ENCODE results near the gene CNTNAP5.

CNTNAP5 gene

DNA sequence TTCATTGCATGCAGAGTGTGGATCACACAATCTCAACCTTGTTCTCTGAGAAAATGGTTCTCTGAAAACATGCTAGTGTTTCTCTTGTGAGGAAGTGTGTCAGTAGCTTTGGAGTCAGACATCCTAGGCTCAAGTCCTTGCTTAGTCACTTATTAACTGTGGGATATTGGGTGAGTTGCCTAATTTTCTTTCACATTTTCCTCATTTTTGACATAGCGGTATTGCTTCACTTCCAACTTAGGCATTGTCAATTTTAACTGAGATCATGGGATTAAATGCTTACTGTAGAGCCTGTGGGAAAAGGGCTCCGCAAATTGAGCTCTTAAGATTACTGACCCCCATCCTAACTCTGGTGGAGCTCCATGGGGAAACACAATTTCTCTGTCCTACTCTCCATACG lies 622.2 kb downstream of the CNTNAP5 start:
- DNase-seq, result no peak

DNA sequence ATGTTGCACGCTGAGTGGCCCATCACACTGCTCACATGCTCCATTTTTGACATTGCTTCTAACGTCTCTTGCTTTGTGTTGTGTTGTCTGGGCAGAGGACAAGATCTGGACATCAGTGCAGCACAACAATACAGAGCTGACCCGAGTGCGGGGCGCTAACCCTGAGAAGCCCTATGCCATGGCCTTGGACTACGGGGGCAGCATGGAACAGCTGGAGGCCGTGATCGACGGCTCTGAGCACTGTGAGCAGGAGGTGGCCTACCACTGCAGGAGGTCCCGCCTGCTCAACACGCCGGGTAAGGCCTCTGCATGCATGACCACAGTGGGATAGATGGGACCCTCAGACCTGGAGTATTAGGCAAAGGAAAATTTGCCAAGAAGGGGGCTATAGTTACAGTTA lies 622.6 kb downstream of the CNTNAP5 start:
- no peak for DNase-seq

DNA sequence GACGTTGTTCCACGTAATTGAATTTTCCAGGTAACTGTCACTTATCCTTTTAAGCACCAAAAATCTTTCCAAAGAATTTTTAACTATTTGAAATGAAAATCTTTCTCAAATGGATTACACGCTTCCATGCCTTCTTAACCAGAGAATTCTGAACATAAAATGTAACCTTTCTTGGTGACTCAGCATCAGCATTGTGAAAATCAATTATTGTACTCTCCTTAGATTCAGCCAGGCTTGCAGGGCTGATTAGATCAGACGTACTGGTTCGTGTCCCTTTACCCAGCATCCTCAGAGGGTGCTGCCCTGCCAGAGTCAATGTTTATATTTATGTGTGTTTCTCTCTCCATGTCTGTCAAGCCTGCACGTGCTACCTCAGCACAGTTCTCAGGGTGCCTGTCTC lies 623.9 kb downstream of the CNTNAP5 start:
- no peak for DNase-seq

DNA sequence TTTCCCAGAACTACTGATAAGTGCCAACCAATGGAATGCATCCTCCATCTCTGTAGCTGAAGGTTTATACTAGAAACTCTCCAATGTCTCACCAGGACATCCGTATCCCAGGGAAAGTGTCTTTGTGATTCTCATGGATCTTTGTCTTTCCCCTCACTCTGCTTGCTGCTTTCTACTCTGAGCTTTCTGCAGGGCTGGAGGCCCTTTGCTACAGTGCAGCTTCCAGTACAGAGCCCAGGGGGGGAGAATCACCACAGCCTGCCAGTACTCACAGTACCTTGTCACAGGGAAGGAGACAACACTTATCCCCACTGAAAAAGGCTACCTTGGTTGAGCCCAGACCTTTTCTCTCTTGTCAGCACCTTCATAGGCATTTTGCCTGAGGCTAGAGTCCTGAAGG lies 627.0 kb downstream of the CNTNAP5 start:
- DNase-seq, result no peak

DNA sequence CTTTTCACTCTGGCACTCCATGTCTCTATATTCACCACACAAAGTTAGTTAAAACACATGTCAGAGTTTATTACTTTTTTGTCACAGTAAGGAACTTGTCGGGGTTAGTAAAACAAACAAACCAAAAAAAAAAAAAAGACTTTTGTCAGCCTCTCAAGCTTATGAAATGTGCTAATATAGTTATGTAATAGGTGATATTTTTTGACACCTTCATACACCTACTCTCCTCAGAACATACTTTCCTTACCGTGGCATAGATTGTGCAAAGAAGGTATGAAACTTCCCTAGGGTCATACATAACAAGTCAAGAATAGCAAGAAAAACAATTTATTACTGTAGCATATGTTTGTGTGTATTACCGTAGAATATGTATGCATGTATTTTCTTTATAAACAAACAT lies 633.3 kb downstream of the CNTNAP5 start:
- no peak for DNase-seq

DNA sequence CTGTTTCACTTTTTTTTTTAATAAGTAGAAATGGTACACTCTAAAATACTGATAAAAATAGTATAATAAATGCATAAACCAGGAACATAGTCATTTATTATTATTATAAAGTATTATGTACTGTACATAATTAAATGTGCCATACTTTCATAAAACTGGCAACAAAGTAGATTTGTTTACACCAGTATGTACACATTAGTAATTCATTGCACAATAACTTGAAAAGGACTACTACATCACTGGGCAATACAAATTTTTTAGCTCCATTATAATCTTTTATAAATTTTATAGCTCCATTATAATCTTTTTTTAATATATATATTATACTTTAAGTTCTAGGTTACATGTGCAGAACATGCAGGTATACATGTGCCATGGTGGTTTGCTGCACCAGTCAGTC lies 636.5 kb downstream of the CNTNAP5 start:
- no peak for DNase-seq

DNA sequence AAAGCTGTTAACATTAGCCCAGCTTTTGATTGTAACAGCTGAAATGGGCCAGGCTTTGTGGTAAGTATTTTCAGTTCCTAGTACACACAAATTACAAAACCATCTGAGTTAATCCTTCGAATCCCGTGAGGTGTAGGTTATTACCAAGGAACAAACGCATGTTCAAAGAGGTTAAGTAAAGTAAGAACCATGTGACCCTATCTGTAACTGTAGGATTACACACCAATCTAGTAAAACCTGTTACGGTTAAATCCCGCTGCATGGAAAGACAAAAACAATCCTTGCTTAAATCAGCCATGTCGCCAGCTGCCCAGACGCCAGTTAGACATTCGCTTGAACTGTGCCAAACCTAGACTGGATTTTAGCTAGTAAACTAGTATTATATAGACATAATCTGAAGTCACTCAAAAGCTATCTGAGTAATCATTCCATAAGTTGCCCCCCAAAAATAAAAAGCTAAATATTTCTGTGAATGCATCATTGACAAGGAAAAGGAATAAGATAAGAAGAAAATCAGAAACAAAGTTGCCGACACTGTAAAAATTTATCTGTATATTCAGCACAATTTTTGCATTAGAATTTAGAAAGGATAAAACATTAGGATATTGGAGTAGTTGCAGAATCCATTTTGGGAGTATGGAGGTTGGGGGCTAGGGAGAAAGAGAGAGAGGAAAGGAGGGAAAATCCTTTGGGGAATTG lies 638.0 kb downstream of the CNTNAP5 start:
- no peak for DNase-seq

DNA sequence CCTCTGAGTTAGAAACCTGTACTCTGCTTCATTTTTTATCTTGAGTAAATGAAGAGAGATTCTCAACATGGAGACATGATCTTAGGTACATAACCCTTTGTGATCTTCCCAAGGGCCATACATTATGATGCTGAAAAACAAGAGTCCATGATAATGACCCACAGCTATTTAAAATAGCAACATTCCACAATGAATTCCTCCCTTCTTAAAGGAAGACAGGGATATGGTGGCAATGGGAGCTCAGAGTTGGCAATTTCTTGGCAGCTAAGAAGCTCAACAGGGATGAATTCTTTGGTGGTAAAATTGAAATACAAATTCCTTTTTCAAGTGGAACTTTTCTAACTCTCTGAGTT lies 638.5 kb downstream of the CNTNAP5 start:
- no peak for DNase-seq

DNA sequence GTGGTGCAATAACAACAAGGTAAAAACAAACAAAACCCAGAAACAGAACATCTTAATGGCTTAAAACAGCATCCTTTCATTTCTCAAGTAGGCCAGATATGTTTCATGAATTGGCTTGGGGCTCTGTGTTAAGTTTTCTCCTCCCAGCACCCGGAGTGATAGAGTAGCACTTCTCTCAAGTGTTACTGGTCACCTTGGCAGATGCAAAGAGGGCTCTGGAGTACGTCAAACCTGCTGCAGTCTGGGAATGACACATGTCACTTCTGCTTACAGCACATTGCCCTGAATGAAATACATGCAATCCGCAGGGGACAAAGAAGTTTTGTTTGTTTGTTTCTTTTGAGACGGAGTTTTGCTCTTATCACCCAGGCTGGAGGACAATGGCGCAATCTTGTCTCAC lies 639.3 kb downstream of the CNTNAP5 start:
- no peak for DNase-seq

DNA sequence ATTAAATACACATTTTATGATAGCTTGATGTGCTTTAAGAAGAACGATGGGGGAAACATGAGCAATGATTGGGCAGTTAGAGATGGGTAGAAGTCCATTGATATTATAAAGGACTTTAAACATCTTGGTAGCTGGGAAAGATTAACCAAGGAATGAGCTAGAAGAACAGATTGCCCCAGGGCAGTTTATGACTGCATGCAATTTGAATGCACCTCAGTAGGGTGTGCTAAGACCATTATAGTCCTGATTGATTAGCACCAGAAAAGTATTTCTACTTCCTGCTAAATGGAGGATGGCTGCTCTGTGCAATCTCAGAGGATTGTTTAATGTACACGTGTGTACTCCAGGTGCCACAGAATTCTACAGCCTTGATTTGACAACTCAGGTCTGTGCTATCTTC lies 641.9 kb downstream of the CNTNAP5 start:
- no peak for DNase-seq

DNA sequence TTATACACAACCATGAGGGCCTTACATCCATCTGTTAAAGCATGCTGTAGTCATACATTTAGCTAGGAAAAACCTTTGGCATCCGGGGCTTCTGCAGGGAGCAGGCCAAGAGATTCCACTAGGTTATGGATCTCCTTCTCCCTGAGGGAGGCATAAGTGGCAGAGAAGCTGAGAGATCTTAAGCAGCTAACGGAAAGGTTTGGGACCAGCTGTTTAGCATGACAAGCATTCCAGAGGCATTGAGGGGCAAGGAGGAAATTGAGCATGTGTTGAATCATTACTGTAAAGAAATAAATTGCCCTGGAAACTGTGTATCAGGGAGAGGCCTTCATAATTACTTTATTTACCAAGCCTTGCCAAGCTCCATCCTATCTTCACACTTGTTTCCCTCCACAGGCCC lies 643.1 kb downstream of the CNTNAP5 start:
- no peak for DNase-seq

DNA sequence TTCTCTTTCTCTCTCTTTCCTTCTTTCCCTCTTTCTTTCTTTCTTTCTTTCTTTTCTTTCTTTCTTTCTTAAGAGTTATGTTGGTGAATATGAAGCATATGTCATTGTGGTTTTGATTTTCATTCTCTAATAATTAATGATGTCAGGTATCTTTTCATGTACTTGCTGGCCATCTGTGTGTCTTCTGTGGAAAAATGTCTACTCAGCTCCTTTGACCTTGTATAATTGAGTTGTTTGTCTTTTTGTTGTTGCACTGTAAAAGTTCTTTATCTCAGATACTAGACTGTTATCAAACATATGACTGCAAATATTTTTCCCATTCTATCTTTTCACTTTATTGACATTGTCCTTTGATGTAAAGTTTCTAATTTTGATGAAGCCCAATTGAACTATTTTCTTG lies 645.1 kb downstream of the CNTNAP5 start:
- no peak for DNase-seq

DNA sequence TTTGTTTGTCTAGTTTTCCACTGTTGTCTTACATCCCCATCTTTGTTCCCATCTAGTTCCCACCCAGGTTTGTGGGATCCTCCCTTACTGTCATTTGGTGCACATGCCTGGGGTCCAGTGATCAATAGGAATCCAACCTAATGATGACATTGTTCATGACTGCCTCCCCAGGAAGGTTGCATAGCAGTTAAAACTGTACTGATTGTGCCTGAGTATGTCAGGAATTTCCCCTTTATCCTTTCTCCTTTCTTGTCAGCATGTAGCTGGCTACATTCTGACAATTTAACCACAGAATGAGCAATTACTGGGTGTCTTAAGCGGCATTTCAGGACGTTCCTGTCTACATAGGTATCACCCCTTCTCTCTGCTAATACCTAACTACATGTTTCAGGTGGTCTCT lies 653.0 kb downstream of the CNTNAP5 start:
- DNase-seq, result no peak

DNA sequence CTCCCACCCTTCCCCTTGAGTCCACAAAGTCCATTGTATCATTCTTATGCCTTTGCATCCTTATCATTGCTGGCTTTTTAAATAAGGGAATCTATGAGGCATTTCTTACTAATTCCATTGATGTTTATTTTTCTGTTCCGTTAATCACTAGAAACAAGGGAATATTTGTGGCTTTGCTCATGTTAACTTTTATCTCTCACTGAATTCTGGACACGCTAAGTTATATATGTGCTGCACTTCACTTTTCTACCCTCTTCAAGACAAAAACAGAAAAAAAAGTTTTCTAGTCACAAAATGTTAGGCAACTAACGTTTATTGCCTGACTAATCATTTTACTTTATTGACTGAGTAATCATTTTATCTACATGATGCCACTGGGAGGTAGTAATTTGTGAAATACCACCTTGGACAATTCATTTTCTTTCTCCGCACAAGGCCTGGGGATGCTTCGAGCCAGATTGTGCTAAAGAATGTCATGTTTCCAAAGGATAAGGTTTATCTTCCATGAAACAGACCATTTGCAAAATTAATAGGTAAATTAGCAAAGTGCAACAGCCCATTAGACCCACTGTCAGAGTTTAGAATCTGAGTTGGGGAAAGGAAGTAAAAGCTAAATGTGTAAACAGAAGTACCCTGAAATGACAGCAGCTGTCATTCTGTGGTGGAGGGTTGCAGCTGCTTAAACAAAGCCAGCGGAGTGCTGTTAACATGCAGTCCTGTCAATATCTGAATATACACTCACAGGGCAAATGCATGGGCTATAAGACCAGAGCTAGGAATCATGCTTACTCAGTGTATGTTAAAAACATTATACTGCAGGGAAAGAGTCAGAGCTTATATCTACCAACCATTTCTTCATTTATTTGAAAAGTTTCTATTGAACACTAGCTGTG lies 658.7 kb downstream of the CNTNAP5 start:
- DNase-seq, result no peak

DNA sequence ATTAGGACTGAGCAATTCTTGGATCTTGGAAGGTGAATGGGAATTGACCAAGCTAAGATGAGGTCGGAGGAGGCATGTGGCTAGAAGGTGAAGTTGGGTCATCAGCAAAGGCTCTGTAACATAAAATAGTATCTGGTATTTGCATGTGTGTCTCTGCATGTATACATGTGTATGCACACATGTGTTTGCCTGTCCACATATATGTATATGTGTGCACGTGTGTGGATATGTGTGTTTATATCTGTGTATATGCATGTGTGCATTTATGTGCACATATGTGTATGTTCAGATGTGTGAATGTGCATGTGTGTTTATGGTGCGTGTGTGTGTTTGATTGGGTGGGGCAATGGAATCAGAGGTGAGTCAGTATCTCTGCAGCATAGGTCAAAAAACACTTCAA lies 664.3 kb downstream of the CNTNAP5 start:
- DNase-seq, result no peak

DNA sequence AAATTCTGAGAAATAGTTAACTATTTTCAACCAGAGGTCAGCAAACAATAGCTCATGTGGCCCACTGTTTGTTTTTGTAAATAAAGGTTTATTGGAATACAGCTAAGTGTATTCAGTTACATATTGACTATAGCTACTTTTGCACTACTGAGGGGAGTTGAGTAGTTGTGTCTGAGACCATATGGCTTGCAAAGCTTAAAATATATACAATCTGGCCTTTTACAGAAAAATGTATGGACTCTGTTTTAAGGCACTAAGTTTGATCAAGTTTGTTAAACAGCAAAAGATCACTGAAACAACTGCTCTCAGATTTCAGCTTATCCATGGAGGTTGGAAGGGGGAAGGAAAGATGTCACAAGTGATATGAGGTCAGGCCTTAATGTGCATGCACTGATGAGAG lies 667.1 kb downstream of the CNTNAP5 start:
- DNase-seq, result no peak

DNA sequence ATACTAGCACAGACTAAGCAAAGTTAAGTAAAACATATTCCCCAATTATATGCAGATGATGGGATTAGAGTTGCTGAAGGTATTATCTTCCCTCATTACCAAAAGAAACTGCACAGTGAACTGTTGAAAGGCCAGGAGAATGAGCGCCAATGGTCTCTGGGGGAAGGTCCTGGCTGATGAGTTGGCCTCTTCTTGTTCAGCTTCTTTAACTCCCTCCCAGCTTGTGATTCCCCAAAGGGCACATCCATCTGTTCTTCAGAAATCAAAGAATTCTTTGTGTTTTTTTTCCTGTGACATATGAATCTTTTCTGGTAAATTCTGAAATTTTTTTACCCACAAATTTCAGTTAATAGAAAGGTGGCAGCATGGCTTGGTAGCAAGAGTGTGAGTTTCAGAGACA lies 667.6 kb downstream of the CNTNAP5 start:
- no peak for DNase-seq

DNA sequence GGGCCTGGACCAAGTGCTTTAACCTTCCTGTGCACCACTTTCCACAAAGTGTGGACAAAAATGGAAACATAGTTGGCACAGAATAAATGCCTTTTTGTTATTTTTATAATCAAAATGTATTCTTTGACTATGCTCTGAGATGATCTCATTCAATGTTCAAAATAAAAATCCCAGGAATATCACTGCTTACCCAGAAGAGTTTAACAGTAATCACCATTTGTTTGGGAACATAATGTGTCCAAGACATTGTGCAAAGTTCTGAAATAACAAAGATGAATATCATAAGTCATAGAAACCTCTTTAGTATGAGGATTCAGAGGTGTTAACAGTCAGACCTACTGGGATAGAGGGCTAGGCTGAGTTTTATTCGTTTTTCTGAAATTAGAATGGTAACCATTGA lies 668.1 kb downstream of the CNTNAP5 start:
- no peak for DNase-seq

DNA sequence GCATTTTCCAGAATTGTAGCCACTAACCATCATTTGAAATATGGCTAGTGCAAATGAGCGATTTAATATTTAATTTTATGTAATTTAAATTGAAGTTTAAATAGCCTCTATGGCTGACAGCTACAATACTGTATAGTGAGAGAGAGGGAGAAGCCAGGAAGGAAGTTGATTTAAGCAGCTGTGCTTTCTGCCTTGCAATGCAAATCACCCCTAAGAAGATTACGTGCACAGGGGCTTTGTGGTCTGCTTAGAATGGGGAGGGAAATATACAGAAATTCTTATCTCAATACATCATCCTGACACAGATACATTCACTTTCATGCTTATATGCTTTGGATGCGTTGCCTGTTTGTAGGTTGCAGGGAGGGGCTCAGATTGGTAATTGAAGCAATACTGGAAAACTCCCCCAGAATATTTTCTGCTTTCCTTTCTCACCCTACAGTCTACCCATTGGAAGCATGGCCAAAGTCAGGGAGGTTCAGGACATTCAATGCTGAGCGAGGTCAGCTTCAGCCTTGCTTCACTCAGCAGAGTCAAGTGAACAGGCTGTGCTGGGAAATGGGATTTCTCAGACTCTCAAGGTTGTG lies 674.0 kb downstream of the CNTNAP5 start:
- DNase-seq, result no peak

DNA sequence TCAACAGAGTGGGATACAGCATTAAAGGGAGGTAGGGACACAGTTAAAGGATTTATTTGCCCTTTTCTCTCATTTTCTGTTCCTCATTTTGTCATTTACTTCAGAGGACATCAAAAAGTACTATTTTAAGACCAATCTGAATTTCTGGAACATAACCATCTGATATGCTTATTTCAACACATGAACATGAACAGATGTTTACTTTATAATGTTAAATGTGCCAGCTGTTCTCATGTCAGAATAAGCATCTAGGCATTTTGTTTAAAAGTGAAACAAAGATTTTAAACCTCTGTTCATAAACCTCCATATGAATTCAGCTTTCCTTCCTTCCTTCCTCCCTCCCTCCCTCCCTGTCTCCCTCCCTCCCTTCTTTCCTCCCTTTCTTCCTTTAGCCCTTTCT lies 677.7 kb downstream of the CNTNAP5 start:
- DNase-seq, result no peak

DNA sequence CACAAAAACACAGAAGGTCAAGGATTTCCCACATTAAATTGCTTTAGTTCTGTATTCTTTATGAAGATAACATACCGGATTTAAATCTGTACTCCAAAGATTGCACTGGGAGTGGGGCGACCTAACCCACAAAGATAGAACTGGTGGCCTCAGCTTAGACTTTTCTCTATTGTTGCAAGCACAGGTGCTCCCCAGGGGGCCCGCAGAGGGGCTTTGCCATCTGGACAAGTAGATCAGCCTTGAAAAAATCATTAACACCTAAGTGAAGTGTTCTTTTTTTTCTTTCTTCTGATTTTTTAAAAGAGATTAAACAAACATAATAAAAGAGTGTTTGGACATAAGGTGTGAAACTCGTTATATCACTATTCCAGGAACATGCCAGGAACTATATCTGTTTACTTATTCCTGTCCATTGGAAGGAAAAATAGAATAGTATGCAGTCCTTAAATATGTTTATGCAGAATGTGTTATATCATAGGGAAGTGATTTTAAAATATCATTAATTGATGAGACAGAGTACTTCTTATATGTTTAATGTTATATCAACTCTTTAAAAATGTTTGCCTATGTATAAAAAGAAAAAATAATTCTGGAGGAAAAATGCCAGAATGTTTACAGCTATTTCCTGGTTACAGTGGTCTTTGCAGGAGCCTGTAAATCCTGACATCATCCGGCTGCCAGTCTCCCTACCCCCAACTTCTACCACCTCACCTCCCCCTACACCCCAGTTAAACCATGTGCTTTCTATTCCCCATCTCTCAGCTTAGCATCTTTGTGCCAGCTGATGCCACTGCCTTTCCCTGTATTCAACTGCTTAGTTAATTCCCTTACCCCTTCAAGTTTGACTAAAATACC lies 679.2 kb downstream of the CNTNAP5 start:
- no peak for DNase-seq

DNA sequence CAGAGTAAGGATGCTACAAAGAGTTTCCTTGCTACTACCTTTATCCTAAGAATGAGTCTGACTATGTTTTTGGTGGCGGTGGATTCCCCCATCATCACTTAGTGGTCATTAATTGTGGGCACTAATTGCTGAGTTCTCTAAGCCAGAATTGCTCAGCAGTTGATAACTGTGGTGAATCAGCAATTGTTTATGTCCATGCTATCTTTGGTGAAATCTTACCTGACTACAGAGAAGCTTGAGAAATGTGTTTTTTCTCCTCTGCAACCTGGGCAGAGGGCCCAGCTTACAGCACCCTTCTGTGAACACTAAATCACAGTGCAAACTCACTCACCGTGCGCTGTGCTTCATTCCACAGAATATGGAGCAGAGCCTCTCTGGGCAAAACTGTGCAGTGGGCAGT lies 683.6 kb downstream of the CNTNAP5 start:
- DNase-seq, result no peak

DNA sequence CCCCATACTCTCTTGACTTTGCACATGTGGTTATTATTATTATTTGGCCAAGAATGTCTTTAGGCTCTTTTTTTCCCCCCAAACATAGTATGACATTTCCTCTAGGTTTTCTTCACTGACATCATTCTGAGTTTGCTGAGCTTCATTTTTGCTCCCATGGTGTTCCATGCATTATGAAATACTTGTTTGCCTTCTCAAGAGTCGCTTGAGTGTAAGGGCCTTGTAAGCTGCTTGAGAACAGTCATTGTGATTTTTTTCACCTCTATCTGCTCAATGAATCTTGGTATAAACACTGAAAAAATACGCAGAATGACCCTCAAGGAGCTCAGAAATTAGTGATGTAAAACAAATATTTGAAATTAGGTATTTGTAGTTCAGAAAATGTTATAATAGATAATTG lies 688.9 kb downstream of the CNTNAP5 start:
- DNase-seq, result no peak

Data from stimulated activated CD4-positive, alpha-beta T cell treated with anti-CD3 and anti-CD28 coated beads, Interleukin-4, amount 100 ng/mL, for 1 hour (primary cell).